Smooth muscle cell of the brain vasculature (primary cell): ENCODE data around the gene SIPA1.

ENCODE experiments used
- DNase-seq: peaks from one replicate; pipeline ENCODE4 v3.0.0-alpha.2; 2012; ENCODE audit warnings: low read depth, low spot score

Gene SIPA1

GRCh38 chr11:65607614-65608426 lies 30.1 kb upstream of the SIPA1 start:
- no peak for DNase-seq

- DNase-seq = no peak
Observed at GRCh38 chr11:65609229-65609628, 28.7 kb upstream of the SIPA1 start.

- no peak for DNase-seq
Observed at GRCh38 chr11:65609665-65610064, 28.2 kb upstream of the SIPA1 start.

- no peak for DNase-seq
Observed at GRCh38 chr11:65610404-65610803, 27.5 kb upstream of the SIPA1 start.

- no peak for DNase-seq
Observed at GRCh38 chr11:65611028-65611757, 26.7 kb upstream of the SIPA1 start.

GRCh38 chr11:65611758-65612603 lies 25.9 kb upstream of the SIPA1 start:
- no peak for DNase-seq

GRCh38 chr11:65612691-65613090 lies 25.2 kb upstream of the SIPA1 start:
- DNase-seq = no peak

- no peak for DNase-seq
Observed at GRCh38 chr11:65613091-65613928, 24.6 kb upstream of the SIPA1 start.

- peak; percentile 100 for DNase-seq
Observed at GRCh38 chr11:65615229-65615949, 22.5 kb upstream of the SIPA1 start, which contains the start of gene PCNX3. Gene PCNX3, plus strand, starts transcription at chr11:65615776. Its CDS starts 536 bp downstream, at chr11:65616312.

- DNase-seq = no peak
Observed at GRCh38 chr11:65615950-65616574, 21.8 kb upstream of the SIPA1 start.

GRCh38 chr11:65616575-65617001 lies 21.3 kb upstream of the SIPA1 start:
- DNase-seq = no peak

GRCh38 chr11:65617136-65617850 lies 20.6 kb upstream of the SIPA1 start:
- no peak for DNase-seq

GRCh38 chr11:65617990-65618751 lies 19.7 kb upstream of the SIPA1 start:
- no peak for DNase-seq

GRCh38 chr11:65618763-65619162 lies 19.1 kb upstream of the SIPA1 start:
- DNase-seq = no peak

- no peak for DNase-seq
Observed at GRCh38 chr11:65619281-65619928, 18.5 kb upstream of the SIPA1 start.

- DNase-seq = no peak
Observed at GRCh38 chr11:65620666-65621065, 17.2 kb upstream of the SIPA1 start.

GRCh38 chr11:65621460-65621859 lies 16.4 kb upstream of the SIPA1 start:
- DNase-seq = no peak

- no peak for DNase-seq
Observed at GRCh38 chr11:65622011-65622410, 15.9 kb upstream of the SIPA1 start.
